C4-2B (cell line): ENCODE results near the gene ZNF32.
"Not testable (repeated sequence)": the region's sequence is repeated elsewhere in the genome, so short reads cannot be mapped to it uniquely, and the experiment has no call there.

Experiments
- H3K27ac ChIP-seq: fragments of 450-650 bp; 2 replicates; pipeline ENCODE4 v1.5.1; 2017
- CTCF ChIP-seq: fragments of 450-650 bp; conservative IDR thresholded peaks from 2 replicates; pipeline ENCODE4 v1.5.1; 2017; ENCODE audit warnings: mild to moderate bottlenecking
- ZFX ChIP-seq: fragments of 450-650 bp; IDR thresholded peaks from 2 replicates; pipeline ENCODE4 v1.6.1; 2017

ZNF32 gene

GRCh38 chr10:43610636-43611035 lies 38.0 kb downstream of the ZNF32 start:
- no peak overlapping the region for H3K27ac ChIP-seq
- TF ChIP-seq CTCF (no peak), ZFX (no peak)

- H3K27ac ChIP-seq, result peak overlapping the region; percentile 95
- no peak for TF ChIP-seq CTCF
- TF ChIP-seq ZFX, result no peak
Observed at GRCh38 chr10:43607199-43607573, 41.5 kb downstream of the ZNF32 start.

GRCh38 chr10:43606323-43607198 lies 42.1 kb downstream of the ZNF32 start, which contains the start of gene ZNF485:
Gene ZNF485, plus strand, starts transcription at chr10:43606438. Its CDS starts 613 bp downstream, at chr10:43607051.
- H3K27ac ChIP-seq, result peak within 1 kb of the TSS; percentile 95
- TF ChIP-seq ZFX (peak; percentile 50), CTCF (no peak)

GRCh38 chr10:43605850-43606322 lies 42.8 kb downstream of the ZNF32 start:
- TF ChIP-seq ZFX, result no peak
- no peak for TF ChIP-seq CTCF
- peak overlapping the region; percentile 95 for H3K27ac ChIP-seq

- H3K27ac ChIP-seq, result not testable (repeated sequence)
Observed at GRCh38 chr10:43601576-43601975, 47.1 kb downstream of the ZNF32 start.

- TF ChIP-seq ZFX, result no peak
- H3K27ac ChIP-seq, result no peak overlapping the region
Observed at GRCh38 chr10:43599333-43599732, 49.3 kb downstream of the ZNF32 start.

- TF ChIP-seq ZFX (no peak), CTCF (no peak)
- H3K27ac ChIP-seq, result no peak overlapping the region
Observed at GRCh38 chr10:43598446-43598845, 50.2 kb downstream of the ZNF32 start.

GRCh38 chr10:43596546-43596945 lies 52.1 kb downstream of the ZNF32 start:
- TF ChIP-seq ZFX (no peak), CTCF (no peak)

More at GRCh38 chr10:43596546-43596945, 52.1 kb downstream of the ZNF32 start:
- no peak overlapping the region for H3K27ac ChIP-seq
